Stimulated activated CD4-positive, alpha-beta T cell treated with anti-CD3 and anti-CD28 coated beads, TNF-alpha, amount 100 ng/mL, for 1 hour (primary cell): ENCODE measurements around the gene IDH3B.
"Not testable (repeated sequence)": the region's sequence is repeated elsewhere in the genome, so short reads cannot be mapped to it uniquely, and the experiment has no call there.

Source experiments
- DNase-seq, 3 donors: peaks; one replicate each; pipeline ENCODE4 v3.0.0-alpha.2; 2020; ENCODE audit warnings: low read depth in 3 of 3, low spot score in 1 of 3

The IDH3B gene

GRCh38 chr20:2663887-2664719 lies at the start of gene IDH3B:
IDH3B (minus strand) TSS chr20:2664216; CDS start chr20:2664188, 28 bp downstream.
- peak; percentile 60 to 83 (median 78) for DNase-seq

- DNase-seq, result no peak
Observed at GRCh38 chr20:2713285-2713684, 49.3 kb upstream of the IDH3B start.

GRCh38 chr20:2709205-2709981 lies 45.4 kb upstream of the IDH3B start:
- no peak for DNase-seq

- DNase-seq, result no peak
Observed at GRCh38 chr20:2708665-2709064, 44.6 kb upstream of the IDH3B start.

- DNase-seq, result no peak
Observed at GRCh38 chr20:2708073-2708415, 44.0 kb upstream of the IDH3B start.

GRCh38 chr20:2707353-2708072 lies 43.5 kb upstream of the IDH3B start:
- no peak for DNase-seq

- DNase-seq, result no peak
Observed at GRCh38 chr20:2706688-2707352, 42.8 kb upstream of the IDH3B start.

- DNase-seq, result no peak
Observed at GRCh38 chr20:2705931-2706645, 42.1 kb upstream of the IDH3B start.

- no peak for DNase-seq
Observed at GRCh38 chr20:2703716-2704475, 39.9 kb upstream of the IDH3B start.

- no peak for DNase-seq
Observed at GRCh38 chr20:2701671-2702081, 37.7 kb upstream of the IDH3B start.

GRCh38 chr20:2700913-2701620 lies 37.1 kb upstream of the IDH3B start:
- no peak for DNase-seq

- no peak for DNase-seq
Observed at GRCh38 chr20:2699775-2700413, 35.9 kb upstream of the IDH3B start.

- DNase-seq, result no peak
Observed at GRCh38 chr20:2698912-2699311, 34.9 kb upstream of the IDH3B start.

GRCh38 chr20:2698186-2698817 lies 34.3 kb upstream of the IDH3B start:
- DNase-seq, result no peak

- DNase-seq, result no peak
Observed at GRCh38 chr20:2697768-2698167, 33.8 kb upstream of the IDH3B start.

- DNase-seq, result no peak
Observed at GRCh38 chr20:2696646-2697045, 32.6 kb upstream of the IDH3B start.

- DNase-seq, result not testable (repeated sequence)
Observed at GRCh38 chr20:2695984-2696525, 32.0 kb upstream of the IDH3B start.
